Suprapubic skin (tissue), 4 donors: ENCODE measurements around the gene APC.

Source experiments
- CTCF ChIP-seq, 2 donors: fragments of 200-600 bp in 1 of 2; fragments of 450-650 bp in 1 of 2; sonication (generic) in 1 of 2; IDR thresholded peaks; one replicate each; pipeline ENCODE4 v1.5.1; 2016 to 2019; ENCODE audit warnings: antibody characterized with exemption in 2 of 2, mild to moderate bottlenecking in 1 of 2, moderate library complexity in 1 of 2
- EP300 ChIP-seq: sonication (generic); formaldehyde crosslinking; IDR thresholded peaks from one replicate; pipeline ENCODE4 v1.6.1; 2017; ENCODE audit warnings: antibody characterized with exemption
- POLR2A ChIP-seq, 2 donors: fragments of 450-650 bp; IDR thresholded peaks; one replicate each; pipeline ENCODE4 v1.6.1; 2017; ENCODE audit warnings: antibody characterized with exemption in 2 of 2, mild to moderate bottlenecking in 2 of 2, moderate library complexity in 2 of 2
- POLR2AphosphoS5 ChIP-seq, 3 donors: sonication (generic); formaldehyde crosslinking; IDR thresholded peaks; one replicate each; pipeline ENCODE4 v1.6.1; 2017; ENCODE audit warnings: antibody characterized with exemption in 3 of 3

- TF ChIP-seq CTCF (IDR thresholded peaks at IDR 0.05) (no peak), POLR2AphosphoS5 (IDR thresholded peaks at IDR 0.05) (no peak), EP300 (no peak), POLR2A (IDR thresholded peaks at IDR 0.05) (no peak)
Observed at GRCh38 chr5:112691758-112692157, 45.9 kb upstream of the APC start.
